ENCODE measurements around the gene OTOA.
"Not testable (repeated sequence)": the region's sequence is repeated elsewhere in the genome, so short reads cannot be mapped to it uniquely, and the experiment has no call there.

The OTOA gene

GRCh38 chr16:21634216-21634615 lies 29.6 kb upstream of the OTOA start:
- H3K4me3 ChIP-seq (ENCODE audit: low read depth, low read length) = no peak overlapping the region
- DNase-seq (ENCODE audit: low read depth) = no peak
- no peak for TF ChIP-seq CTCF (IDR thresholded peaks at IDR 0.05; ENCODE audit: low read depth, low read length, missing control alignments)

DNA sequence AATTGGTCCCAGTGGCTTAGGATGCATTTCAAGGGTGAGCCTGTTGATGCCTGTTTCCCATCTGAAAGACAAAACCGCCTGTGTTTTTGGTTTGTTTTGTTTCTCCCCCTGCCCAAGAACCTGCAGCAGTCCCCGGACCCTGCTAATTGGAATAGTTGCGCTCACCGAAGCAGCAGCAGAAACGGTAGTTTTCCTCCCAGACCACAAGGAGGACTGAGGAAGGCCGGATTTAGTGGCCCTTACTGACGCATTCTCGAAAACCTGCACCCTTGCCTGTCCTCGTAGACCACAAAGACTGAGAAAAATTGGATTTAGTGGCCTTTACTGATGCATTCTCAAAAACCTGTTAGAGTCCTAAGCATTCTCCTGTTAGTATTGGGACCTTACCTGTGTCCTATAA lies 28.1 kb upstream of the OTOA start:
- not testable (repeated sequence) for H3K4me3 ChIP-seq (ENCODE audit: low read depth, low read length); DNase-seq (ENCODE audit: low read depth)

DNA sequence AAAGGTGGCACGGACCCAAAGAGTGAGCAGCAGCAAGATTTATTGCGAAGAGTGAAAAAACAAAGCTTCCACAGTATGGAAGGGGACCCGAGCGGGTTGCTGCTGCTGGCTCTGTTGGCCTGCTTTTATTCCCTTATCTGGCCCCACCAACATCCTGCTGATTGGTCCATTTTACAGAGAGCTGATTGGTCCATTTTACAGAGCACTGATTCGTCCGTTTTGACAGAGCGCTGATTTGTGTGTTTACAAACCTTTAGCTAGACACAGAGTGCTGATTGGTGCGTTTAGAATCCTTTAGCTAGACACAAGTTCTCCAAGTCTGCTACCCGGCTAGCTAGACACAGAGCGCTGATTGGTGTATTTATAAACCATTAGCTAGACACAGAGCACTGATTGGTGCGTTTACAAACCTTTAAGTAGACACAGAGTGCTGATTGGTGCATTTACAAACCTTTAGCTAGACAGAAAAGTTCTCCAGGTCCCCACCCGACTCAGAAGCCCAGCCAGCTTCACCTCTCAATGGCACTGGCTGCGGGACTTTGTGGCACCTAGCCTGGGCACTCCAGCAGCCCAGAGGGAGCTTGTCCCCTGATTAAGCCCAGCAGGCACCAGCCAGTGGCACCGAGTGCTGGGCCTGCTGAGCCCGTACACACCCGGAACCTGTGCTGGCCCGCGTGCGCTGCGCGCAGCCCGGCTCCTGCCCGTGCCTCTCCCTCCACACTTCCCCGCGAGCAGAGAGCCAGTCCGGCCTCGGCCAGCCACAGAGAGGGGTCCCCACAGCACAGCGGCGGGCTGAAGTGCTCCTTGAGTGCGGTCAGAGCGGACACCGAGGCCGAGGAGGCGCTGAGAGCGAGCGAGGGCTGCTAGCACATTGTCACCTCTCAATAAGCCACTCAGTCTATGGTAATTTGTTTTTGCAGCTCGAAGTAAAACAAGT lies 26.5 kb upstream of the OTOA start:
- no peak overlapping the region for H3K4me3 ChIP-seq (ENCODE audit: low read depth, low read length)
- DNase-seq (ENCODE audit: low read depth) = no peak
- no peak for TF ChIP-seq CTCF (IDR thresholded peaks at IDR 0.05; ENCODE audit: low read depth, low read length, missing control alignments)

DNA sequence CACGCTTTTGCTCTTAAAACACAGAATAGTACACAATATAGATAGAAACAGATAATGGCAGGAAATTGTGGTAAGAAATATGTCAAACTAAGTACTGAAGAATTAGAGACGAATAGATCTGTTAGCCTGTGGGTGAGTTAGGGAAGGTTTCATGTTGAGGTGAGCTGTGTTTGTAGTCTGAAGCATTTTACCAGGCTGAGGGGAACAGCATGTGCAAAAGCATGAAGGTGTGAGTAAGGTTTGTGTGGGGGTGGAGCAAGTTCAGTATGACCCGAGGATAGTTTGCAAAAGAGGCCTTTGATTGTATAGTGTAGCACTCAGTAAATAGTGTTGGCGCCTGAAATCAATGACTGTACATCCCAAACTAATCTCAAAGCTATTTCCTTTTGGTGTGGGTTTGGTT lies 25.2 kb upstream of the OTOA start:
- no peak overlapping the region for H3K4me3 ChIP-seq (ENCODE audit: low read depth, low read length)
- no peak for DNase-seq (ENCODE audit: low read depth)
- no peak for TF ChIP-seq CTCF (IDR thresholded peaks at IDR 0.05; ENCODE audit: low read depth, low read length, missing control alignments)

GRCh38 chr16:21639493-21639892 lies 24.3 kb upstream of the OTOA start:
- no peak for DNase-seq (ENCODE audit: low read depth)
- no peak for TF ChIP-seq CTCF (IDR thresholded peaks at IDR 0.05; ENCODE audit: low read depth, low read length, missing control alignments)
- no peak overlapping the region for H3K4me3 ChIP-seq (ENCODE audit: low read depth, low read length)

DNA sequence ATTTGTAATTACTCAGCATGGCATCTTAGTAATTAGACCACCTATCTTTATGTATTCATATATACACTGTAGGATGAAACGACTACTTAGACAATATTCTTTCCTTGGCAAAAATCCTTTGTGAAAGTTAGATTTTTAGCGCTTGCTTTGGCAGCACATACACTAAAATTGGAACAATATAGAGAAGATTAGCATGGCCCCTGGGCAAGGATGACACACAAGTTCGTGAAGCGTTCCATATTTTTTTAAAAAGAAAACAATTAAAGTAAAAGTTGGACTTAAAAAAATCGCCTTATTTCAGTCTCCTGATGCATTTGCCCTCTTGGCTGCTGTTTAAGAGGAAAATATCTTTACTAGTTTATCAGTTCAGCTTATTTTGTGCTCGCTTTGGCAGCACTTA lies 21.9 kb upstream of the OTOA start:
- TF ChIP-seq CTCF (IDR thresholded peaks at IDR 0.05; ENCODE audit: low read depth, low read length, missing control alignments) = no peak
- DNase-seq (ENCODE audit: low read depth) = no peak
- H3K4me3 ChIP-seq (ENCODE audit: low read depth, low read length) = no peak overlapping the region

- H3K4me3 ChIP-seq (ENCODE audit: low read depth, low read length) = no peak overlapping the region
- DNase-seq (ENCODE audit: low read depth) = no peak
- no peak for TF ChIP-seq CTCF (IDR thresholded peaks at IDR 0.05; ENCODE audit: low read depth, low read length, missing control alignments)
These were observed 20.9 kb upstream of the OTOA start for GRCh38 chr16:21642861-21643260.

Measured in GM12864 (cell line).